ENCODE results near the gene LMBR1.

Gene LMBR1

GRCh38 chr7:156791241-156791640 is 101.7 kb downstream of the LMBR1 start:
- TF ChIP-seq FOXP2 (optimal IDR thresholded peaks at IDR 0.05; ENCODE audit: borderline replicate concordance, extremely low read depth, extremely low read length, insufficient read depth) (no peak), POLR2AphosphoS5 (IDR thresholded peaks at IDR 0.05; ENCODE audit: low read depth, low read length) (no peak), SIN3A (IDR thresholded peaks at IDR 0.05; ENCODE audit: borderline replicate concordance, insufficient read depth, low read length) (no peak), REST (IDR thresholded peaks at IDR 0.05; ENCODE audit: insufficient read depth in 1 of 2, low read depth in 2 of 2, low read length in 2 of 2) (no peak), TAF1 (IDR thresholded peaks at IDR 0.05; ENCODE audit: borderline replicate concordance, insufficient read depth, low read length) (no peak)

DNA sequence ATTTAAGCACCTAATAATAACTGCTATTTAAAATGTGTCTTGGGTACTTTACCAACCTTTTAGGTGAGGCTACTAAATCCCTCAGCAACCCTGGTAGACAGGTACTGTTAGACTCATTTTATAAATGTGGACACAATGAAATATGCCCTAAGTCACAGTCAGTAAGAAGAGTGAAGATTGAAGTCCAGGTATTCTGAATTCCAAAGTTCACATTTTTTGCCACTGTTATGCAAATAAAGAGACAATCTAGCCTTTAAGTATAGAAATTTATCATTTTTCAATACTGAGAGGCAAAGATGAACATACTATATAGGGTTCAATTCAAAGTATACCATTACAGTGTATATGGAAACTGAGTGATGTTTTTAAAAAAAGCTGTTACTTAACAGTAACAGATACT is 102.7 kb downstream of the LMBR1 start:
- no peak for TF ChIP-seq FOXP2 (optimal IDR thresholded peaks at IDR 0.05; ENCODE audit: borderline replicate concordance, extremely low read depth, extremely low read length, insufficient read depth)
- TF ChIP-seq SIN3A (IDR thresholded peaks at IDR 0.05; ENCODE audit: borderline replicate concordance, insufficient read depth, low read length) = no peak
- TF ChIP-seq REST (IDR thresholded peaks at IDR 0.05; ENCODE audit: insufficient read depth in 1 of 2, low read depth in 2 of 2, low read length in 2 of 2) = no peak
- TF ChIP-seq POLR2AphosphoS5 (IDR thresholded peaks at IDR 0.05; ENCODE audit: low read depth, low read length) = no peak
- TF ChIP-seq TAF1 (IDR thresholded peaks at IDR 0.05; ENCODE audit: borderline replicate concordance, insufficient read depth, low read length) = no peak

GRCh38 chr7:156785998-156786543 is 106.9 kb downstream of the LMBR1 start:
- no peak for TF ChIP-seq POLR2AphosphoS5 (IDR thresholded peaks at IDR 0.05; ENCODE audit: low read depth, low read length)
- no peak for TF ChIP-seq TAF1 (IDR thresholded peaks at IDR 0.05; ENCODE audit: borderline replicate concordance, insufficient read depth, low read length)
- no peak for TF ChIP-seq FOXP2 (optimal IDR thresholded peaks at IDR 0.05; ENCODE audit: borderline replicate concordance, extremely low read depth, extremely low read length, insufficient read depth)
- TF ChIP-seq SIN3A (IDR thresholded peaks at IDR 0.05; ENCODE audit: borderline replicate concordance, insufficient read depth, low read length) = no peak
- TF ChIP-seq REST (IDR thresholded peaks at IDR 0.05; ENCODE audit: insufficient read depth in 1 of 2, low read depth in 2 of 2, low read length in 2 of 2) = no peak

- TF ChIP-seq REST (IDR thresholded peaks at IDR 0.05; ENCODE audit: insufficient read depth in 1 of 2, low read depth in 2 of 2, low read length in 2 of 2) (no peak), POLR2AphosphoS5 (IDR thresholded peaks at IDR 0.05; ENCODE audit: low read depth, low read length) (no peak), TAF1 (IDR thresholded peaks at IDR 0.05; ENCODE audit: borderline replicate concordance, insufficient read depth, low read length) (no peak), FOXP2 (optimal IDR thresholded peaks at IDR 0.05; ENCODE audit: borderline replicate concordance, extremely low read depth, extremely low read length, insufficient read depth) (no peak), SIN3A (IDR thresholded peaks at IDR 0.05; ENCODE audit: borderline replicate concordance, insufficient read depth, low read length) (no peak)
Observed at GRCh38 chr7:156783864-156784263, 109.1 kb downstream of the LMBR1 start.

DNA sequence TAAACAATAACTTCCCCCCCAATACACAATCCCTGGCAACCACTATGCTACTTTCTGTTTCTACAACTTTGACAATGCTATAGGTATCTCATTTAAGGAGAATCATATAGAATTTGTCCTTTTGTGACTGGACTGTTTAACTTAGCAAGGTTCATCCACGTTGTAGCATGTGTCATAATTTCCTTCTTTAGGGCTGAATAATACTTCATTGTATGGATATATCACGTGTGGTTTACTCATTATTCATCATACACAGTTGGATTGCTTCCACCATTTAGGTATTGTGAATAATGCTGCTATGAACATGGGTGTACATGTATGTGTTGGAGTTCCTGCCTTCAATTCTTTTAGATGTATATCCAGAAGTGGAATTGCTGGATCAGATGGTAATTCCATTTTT is 111.0 kb downstream of the LMBR1 start:
- TF ChIP-seq SIN3A (IDR thresholded peaks at IDR 0.05; ENCODE audit: borderline replicate concordance, insufficient read depth, low read length) (no peak), REST (IDR thresholded peaks at IDR 0.05; ENCODE audit: insufficient read depth in 1 of 2, low read depth in 2 of 2, low read length in 2 of 2) (no peak), TAF1 (IDR thresholded peaks at IDR 0.05; ENCODE audit: borderline replicate concordance, insufficient read depth, low read length) (no peak), FOXP2 (optimal IDR thresholded peaks at IDR 0.05; ENCODE audit: borderline replicate concordance, extremely low read depth, extremely low read length, insufficient read depth) (no peak), POLR2AphosphoS5 (IDR thresholded peaks at IDR 0.05; ENCODE audit: low read depth, low read length) (no peak)

All from PFSK-1 (cell line).